Measurements from ENCODE around the gene EXT2.

EXT2 gene

GRCh38 chr11:44149651-44150050 lies 54.2 kb downstream of the EXT2 start:
- TF ChIP-seq SIN3A (IDR thresholded peaks at IDR 0.05; ENCODE audit: borderline replicate concordance, insufficient read depth, low read length) = no peak
- TF ChIP-seq TAF1 (IDR thresholded peaks at IDR 0.05; ENCODE audit: borderline replicate concordance, insufficient read depth, low read length) = no peak
- no peak for TF ChIP-seq POLR2AphosphoS5 (IDR thresholded peaks at IDR 0.05; ENCODE audit: low read depth, low read length)
- no peak for TF ChIP-seq FOXP2 (optimal IDR thresholded peaks at IDR 0.05; ENCODE audit: borderline replicate concordance, extremely low read depth, extremely low read length, insufficient read depth)
- no peak for TF ChIP-seq REST (IDR thresholded peaks at IDR 0.05; ENCODE audit: insufficient read depth in 1 of 2, low read depth in 2 of 2, low read length in 2 of 2)

GRCh38 chr11:44150401-44150800 lies 54.9 kb downstream of the EXT2 start:
- TF ChIP-seq TAF1 (IDR thresholded peaks at IDR 0.05; ENCODE audit: borderline replicate concordance, insufficient read depth, low read length) = no peak
- TF ChIP-seq SIN3A (IDR thresholded peaks at IDR 0.05; ENCODE audit: borderline replicate concordance, insufficient read depth, low read length) = no peak
- no peak for TF ChIP-seq POLR2AphosphoS5 (IDR thresholded peaks at IDR 0.05; ENCODE audit: low read depth, low read length)
- TF ChIP-seq REST (IDR thresholded peaks at IDR 0.05; ENCODE audit: insufficient read depth in 1 of 2, low read depth in 2 of 2, low read length in 2 of 2) = no peak
- no peak for TF ChIP-seq FOXP2 (optimal IDR thresholded peaks at IDR 0.05; ENCODE audit: borderline replicate concordance, extremely low read depth, extremely low read length, insufficient read depth)

DNA sequence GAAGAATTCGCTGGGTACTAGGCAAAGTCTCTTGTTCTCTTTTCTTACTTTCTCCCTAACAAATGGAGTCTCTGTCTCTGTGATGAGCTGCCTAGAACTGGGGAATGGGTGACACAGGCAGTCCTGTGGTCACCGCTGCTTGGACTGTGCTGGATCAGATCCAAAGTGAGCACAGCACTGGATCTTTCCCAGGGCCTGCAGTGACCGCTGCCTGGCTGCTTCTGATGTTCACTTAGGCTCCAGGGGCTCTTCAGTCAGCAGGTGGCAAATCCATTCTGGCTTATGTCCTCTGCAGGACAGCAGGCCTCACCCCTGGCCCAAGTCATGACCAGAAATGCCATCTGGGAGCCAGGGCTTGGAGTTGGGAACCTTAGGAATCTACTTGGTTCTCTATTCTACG lies 61.5 kb downstream of the EXT2 start:
- no peak for TF ChIP-seq SIN3A (IDR thresholded peaks at IDR 0.05; ENCODE audit: borderline replicate concordance, insufficient read depth, low read length)
- no peak for TF ChIP-seq TAF1 (IDR thresholded peaks at IDR 0.05; ENCODE audit: borderline replicate concordance, insufficient read depth, low read length)
- TF ChIP-seq FOXP2 (optimal IDR thresholded peaks at IDR 0.05; ENCODE audit: borderline replicate concordance, extremely low read depth, extremely low read length, insufficient read depth) = no peak
- TF ChIP-seq REST (IDR thresholded peaks at IDR 0.05; ENCODE audit: insufficient read depth in 1 of 2, low read depth in 2 of 2, low read length in 2 of 2) = no peak
- no peak for TF ChIP-seq POLR2AphosphoS5 (IDR thresholded peaks at IDR 0.05; ENCODE audit: low read depth, low read length)

- TF ChIP-seq SIN3A (IDR thresholded peaks at IDR 0.05; ENCODE audit: borderline replicate concordance, insufficient read depth, low read length) (no peak), FOXP2 (optimal IDR thresholded peaks at IDR 0.05; ENCODE audit: borderline replicate concordance, extremely low read depth, extremely low read length, insufficient read depth) (no peak), TAF1 (IDR thresholded peaks at IDR 0.05; ENCODE audit: borderline replicate concordance, insufficient read depth, low read length) (no peak)
These were observed 62.9 kb downstream of the EXT2 start for GRCh38 chr11:44158384-44158783.

DNA sequence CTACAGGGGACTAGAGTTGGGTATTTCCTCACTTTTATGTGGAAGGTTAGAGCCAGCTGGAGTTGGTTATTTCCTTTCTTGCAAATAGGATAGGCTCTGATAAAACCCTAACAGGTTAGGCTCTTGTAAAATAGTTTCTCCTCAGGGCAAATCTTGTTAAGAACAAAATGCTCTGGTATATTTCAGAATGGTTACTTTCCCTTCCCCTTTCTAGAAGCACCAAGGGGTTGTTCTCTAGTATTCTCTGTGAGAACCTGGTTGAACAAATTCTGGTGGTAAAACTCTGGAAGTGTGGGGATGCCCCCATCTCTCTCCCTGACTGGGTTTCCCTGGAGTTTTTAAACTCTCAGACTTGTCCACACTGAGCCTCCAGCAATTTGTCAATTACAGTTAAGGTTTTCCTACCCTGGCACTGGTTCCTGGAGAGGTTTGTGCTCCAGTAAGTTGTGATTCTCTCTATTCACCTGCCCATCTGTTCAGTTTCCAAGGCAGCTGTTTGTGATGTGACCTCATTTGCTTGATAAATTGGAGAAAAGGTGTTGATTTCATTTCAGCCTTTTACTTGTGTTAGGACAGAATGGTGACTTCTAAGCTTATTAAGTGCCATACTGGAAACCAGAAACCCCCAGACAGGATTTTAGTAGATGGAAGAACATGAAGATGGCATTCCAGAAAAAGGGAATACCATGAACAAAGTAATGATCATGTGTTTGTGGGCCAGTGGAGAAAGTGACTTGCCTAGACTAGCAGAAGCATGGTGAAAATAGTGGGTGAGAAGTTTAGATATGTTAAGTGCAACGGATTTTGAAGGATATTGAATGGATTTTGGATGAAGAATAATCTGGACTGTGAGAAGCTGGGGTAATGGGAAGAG lies 64.6 kb downstream of the EXT2 start:
- TF ChIP-seq POLR2AphosphoS5 (IDR thresholded peaks at IDR 0.05; ENCODE audit: low read depth, low read length) (no peak), TAF1 (IDR thresholded peaks at IDR 0.05; ENCODE audit: borderline replicate concordance, insufficient read depth, low read length) (no peak), REST (IDR thresholded peaks at IDR 0.05; ENCODE audit: insufficient read depth in 1 of 2, low read depth in 2 of 2, low read length in 2 of 2) (no peak), SIN3A (IDR thresholded peaks at IDR 0.05; ENCODE audit: borderline replicate concordance, insufficient read depth, low read length) (no peak), FOXP2 (optimal IDR thresholded peaks at IDR 0.05; ENCODE audit: borderline replicate concordance, extremely low read depth, extremely low read length, insufficient read depth) (no peak)
